GM18508 (cell line): ENCODE measurements around the gene FMN1.
"Not testable (repeated sequence)": the region's sequence is repeated elsewhere in the genome, so short reads cannot be mapped to it uniquely, and the experiment has no call there.

Source experiments
- ATAC-seq: cut with Tn5 transposase; IDR thresholded peaks from one replicate; pipeline ENCODE4 v1.9.1; 2021; ENCODE audit warnings: moderate number of reproducible peaks; ENCODE audit not compliant: insufficient read depth, unreplicated experiment

The FMN1 gene

GRCh38 chr15:33069903-33070302, 124.6 kb downstream of the FMN1 start:
- ATAC-seq, result not testable (repeated sequence)

- no peak for ATAC-seq
Observed at GRCh38 chr15:33069161-33069560, 125.4 kb downstream of the FMN1 start.

- ATAC-seq, result no peak
Observed at GRCh38 chr15:33068511-33068990, 126.0 kb downstream of the FMN1 start.

GRCh38 chr15:33068007-33068481, 126.5 kb downstream of the FMN1 start:
- ATAC-seq, result no peak

- no peak for ATAC-seq
Observed at GRCh38 chr15:33067456-33067855, 127.1 kb downstream of the FMN1 start.

- ATAC-seq, result no peak
Observed at GRCh38 chr15:33066584-33066983, 127.9 kb downstream of the FMN1 start.

- ATAC-seq, result no peak
Observed at GRCh38 chr15:33064878-33065277, 129.6 kb downstream of the FMN1 start.

- ATAC-seq, result no peak
Observed at GRCh38 chr15:33059184-33059583, 135.3 kb downstream of the FMN1 start.

GRCh38 chr15:33057845-33058244, 136.7 kb downstream of the FMN1 start:
- no peak for ATAC-seq

GRCh38 chr15:33055962-33056361, 138.6 kb downstream of the FMN1 start:
- ATAC-seq, result no peak

GRCh38 chr15:33051528-33051927, 143.0 kb downstream of the FMN1 start:
- ATAC-seq, result no peak

GRCh38 chr15:33048255-33048654, 146.3 kb downstream of the FMN1 start:
- ATAC-seq, result no peak

GRCh38 chr15:33047077-33047476, 147.4 kb downstream of the FMN1 start:
- ATAC-seq, result no peak

GRCh38 chr15:33046329-33046728, 148.2 kb downstream of the FMN1 start:
- no peak for ATAC-seq

GRCh38 chr15:33045066-33045810, 149.3 kb downstream of the FMN1 start:
- no peak for ATAC-seq

- no peak for ATAC-seq
Observed at GRCh38 chr15:33044598-33044997, 149.9 kb downstream of the FMN1 start.

GRCh38 chr15:33043636-33044035, 150.9 kb downstream of the FMN1 start:
- no peak for ATAC-seq

- ATAC-seq, result no peak
Observed at GRCh38 chr15:33040496-33040895, 154.0 kb downstream of the FMN1 start.

GRCh38 chr15:33034588-33034987, 159.9 kb downstream of the FMN1 start:
- no peak for ATAC-seq

- no peak for ATAC-seq
Observed at GRCh38 chr15:33032053-33032452, 162.5 kb downstream of the FMN1 start.

- no peak for ATAC-seq
Observed at GRCh38 chr15:33031324-33031821, 163.1 kb downstream of the FMN1 start.

GRCh38 chr15:33030315-33030714, 164.2 kb downstream of the FMN1 start:
- no peak for ATAC-seq
